ENCODE measurements around the gene MAD1L1.
A peak's percentile ranks its signal among the peaks of the same experiment; 100 is the strongest.
"Not testable (repeated sequence)": the region's sequence is repeated elsewhere in the genome, so short reads cannot be mapped to it uniquely, and the experiment has no call there.

Gene MAD1L1

GRCh38 chr7:1839701-1840100 lies 393.0 kb downstream of the MAD1L1 start:
- no peak for TF ChIP-seq CTCF (IDR thresholded peaks at IDR 0.05)
- H3K27me3 Mint-ChIP-seq (ENCODE audit: low read depth, poor library complexity) = no peaks in the 10 kb centered on the region
- peaks cover 24% of the 10 kb centered on the region for H3K36me3 Mint-ChIP-seq (ENCODE audit: low read depth)
- no peak for DNase-seq
- peaks cover 11% of the 10 kb centered on the region for H3K9me3 Mint-ChIP-seq
- no peak overlapping the region for H3K4me3 Mint-ChIP-seq
- peaks cover 44% of the 10 kb centered on the region for H3K4me1 Mint-ChIP-seq
- H3K27ac Mint-ChIP-seq = no peak overlapping the region

- not testable (repeated sequence) for H3K27ac Mint-ChIP-seq; H3K27me3 Mint-ChIP-seq (ENCODE audit: low read depth, poor library complexity); H3K4me3 Mint-ChIP-seq
- H3K36me3 Mint-ChIP-seq (ENCODE audit: low read depth) = peaks cover 28% of the 10 kb centered on the region
- H3K4me1 Mint-ChIP-seq = peaks cover 42% of the 10 kb centered on the region
- peak; percentile 1 for DNase-seq
- H3K9me3 Mint-ChIP-seq = peaks cover 15% of the 10 kb centered on the region
These were observed 393.7 kb downstream of the MAD1L1 start for GRCh38 chr7:1838911-1839531.

- peak; percentile 1 for DNase-seq
- Mint-ChIP-seq H3K9me3 (peaks cover 20% of the 10 kb centered on the region), H3K4me1 (peaks cover 37% of the 10 kb centered on the region), H3K36me3 (ENCODE audit: low read depth) (peaks cover 30% of the 10 kb centered on the region)
- H3K27ac Mint-ChIP-seq; H3K27me3 Mint-ChIP-seq (ENCODE audit: low read depth, poor library complexity); H3K4me3 Mint-ChIP-seq: not testable (repeated sequence)
These were observed 394.2 kb downstream of the MAD1L1 start for GRCh38 chr7:1838544-1838872.

- Mint-ChIP-seq H3K36me3 (ENCODE audit: low read depth) (peaks cover 36% of the 10 kb centered on the region), H3K9me3 (peaks cover 26% of the 10 kb centered on the region), H3K4me1 (peaks cover 31% of the 10 kb centered on the region), H3K27ac (peak overlapping the region; percentile 79)
- DNase-seq = peak; percentile 3
- not testable (repeated sequence) for H3K27me3 Mint-ChIP-seq (ENCODE audit: low read depth, poor library complexity); H3K4me3 Mint-ChIP-seq
These were observed 394.8 kb downstream of the MAD1L1 start for GRCh38 chr7:1837696-1838543.

GRCh38 chr7:1831933-1832535 lies 400.7 kb downstream of the MAD1L1 start:
- peaks cover 60% of the 10 kb centered on the region for H3K36me3 Mint-ChIP-seq (ENCODE audit: low read depth)
- not testable (repeated sequence) for H3K4me1 Mint-ChIP-seq; H3K27ac Mint-ChIP-seq; DNase-seq; H3K27me3 Mint-ChIP-seq (ENCODE audit: low read depth, poor library complexity); H3K4me3 Mint-ChIP-seq
- H3K9me3 Mint-ChIP-seq = peaks cover 68% of the 10 kb centered on the region

- peaks cover 55% of the 10 kb centered on the region for H3K36me3 Mint-ChIP-seq (ENCODE audit: low read depth)
- not testable (repeated sequence) for H3K4me3 Mint-ChIP-seq; H3K27ac Mint-ChIP-seq; H3K4me1 Mint-ChIP-seq; DNase-seq; H3K27me3 Mint-ChIP-seq (ENCODE audit: low read depth, poor library complexity)
- peaks cover 67% of the 10 kb centered on the region for H3K9me3 Mint-ChIP-seq
These were observed 401.3 kb downstream of the MAD1L1 start for GRCh38 chr7:1831471-1831870.

GRCh38 chr7:1829668-1830067 lies 403.1 kb downstream of the MAD1L1 start:
- DNase-seq; H3K4me1 Mint-ChIP-seq; H3K27ac Mint-ChIP-seq; H3K4me3 Mint-ChIP-seq; H3K27me3 Mint-ChIP-seq (ENCODE audit: low read depth, poor library complexity): not testable (repeated sequence)
- Mint-ChIP-seq H3K36me3 (ENCODE audit: low read depth) (peaks cover 46% of the 10 kb centered on the region), H3K9me3 (peaks cover 56% of the 10 kb centered on the region)

- peaks cover 53% of the 10 kb centered on the region for H3K9me3 Mint-ChIP-seq
- H3K4me3 Mint-ChIP-seq = no peak overlapping the region
- H3K36me3 Mint-ChIP-seq (ENCODE audit: low read depth) = peaks cover 43% of the 10 kb centered on the region
- H3K27me3 Mint-ChIP-seq (ENCODE audit: low read depth, poor library complexity) = no peaks in the 10 kb centered on the region
- no peak overlapping the region for H3K27ac Mint-ChIP-seq
- no peak for TF ChIP-seq CTCF (IDR thresholded peaks at IDR 0.05)
- no peaks in the 10 kb centered on the region for H3K4me1 Mint-ChIP-seq
- no peak for DNase-seq
These were observed 403.6 kb downstream of the MAD1L1 start for GRCh38 chr7:1829111-1829510.

- not testable (repeated sequence) for H3K4me3 Mint-ChIP-seq; DNase-seq; H3K27me3 Mint-ChIP-seq (ENCODE audit: low read depth, poor library complexity); H3K27ac Mint-ChIP-seq; H3K4me1 Mint-ChIP-seq
- H3K36me3 Mint-ChIP-seq (ENCODE audit: low read depth) = peaks cover 36% of the 10 kb centered on the region
- H3K9me3 Mint-ChIP-seq = peaks cover 44% of the 10 kb centered on the region
These were observed 404.6 kb downstream of the MAD1L1 start for GRCh38 chr7:1828170-1828569.

- not testable (repeated sequence) for H3K27ac Mint-ChIP-seq; H3K4me3 Mint-ChIP-seq; H3K27me3 Mint-ChIP-seq (ENCODE audit: low read depth, poor library complexity); H3K4me1 Mint-ChIP-seq; DNase-seq
- Mint-ChIP-seq H3K9me3 (peaks cover 39% of the 10 kb centered on the region), H3K36me3 (ENCODE audit: low read depth) (peaks cover 32% of the 10 kb centered on the region)
These were observed 405.2 kb downstream of the MAD1L1 start for GRCh38 chr7:1827521-1827981.

- H3K4me3 Mint-ChIP-seq; H3K27ac Mint-ChIP-seq; H3K4me1 Mint-ChIP-seq; DNase-seq; H3K27me3 Mint-ChIP-seq (ENCODE audit: low read depth, poor library complexity): not testable (repeated sequence)
- Mint-ChIP-seq H3K36me3 (ENCODE audit: low read depth) (peaks cover 29% of the 10 kb centered on the region), H3K9me3 (peaks cover 36% of the 10 kb centered on the region)
These were observed 405.8 kb downstream of the MAD1L1 start for GRCh38 chr7:1826931-1827330.

Data from nephron progenitor cell (in vitro differentiated cells).